Stimulated activated CD8-positive, alpha-beta memory T cell treated with anti-CD3 and anti-CD28 coated beads, Interleukin-15, amount 100 ng/mL, for 24 hours (primary cell): ENCODE measurements around the gene PTPRD.

Source experiments
- DNase-seq: peaks from one replicate; pipeline ENCODE4 v3.0.0-alpha.2; 2020; ENCODE audit warnings: low read depth

Gene PTPRD

GRCh38 chr9:9605681-9606080, 1007.1 kb downstream of the PTPRD start:
- DNase-seq, result no peak

GRCh38 chr9:9603345-9603744, 1009.5 kb downstream of the PTPRD start:
- no peak for DNase-seq

- DNase-seq, result no peak
Measured at GRCh38 chr9:9598723-9599122, 1014.1 kb downstream of the PTPRD start.

- no peak for DNase-seq
Measured at GRCh38 chr9:9592104-9592503, 1020.7 kb downstream of the PTPRD start.

- no peak for DNase-seq
Measured at GRCh38 chr9:9585920-9586319, 1026.9 kb downstream of the PTPRD start.

GRCh38 chr9:9574080-9574479, 1038.7 kb downstream of the PTPRD start:
- no peak for DNase-seq

- DNase-seq, result no peak
Measured at GRCh38 chr9:9565700-9566099, 1047.1 kb downstream of the PTPRD start.

- DNase-seq, result no peak
Measured at GRCh38 chr9:9563817-9564216, 1049.0 kb downstream of the PTPRD start.

GRCh38 chr9:9560382-9561035, 1052.3 kb downstream of the PTPRD start:
- DNase-seq, result no peak

GRCh38 chr9:9558907-9559306, 1053.9 kb downstream of the PTPRD start:
- no peak for DNase-seq

GRCh38 chr9:9557804-9558334, 1054.9 kb downstream of the PTPRD start:
- DNase-seq, result no peak

- no peak for DNase-seq
Measured at GRCh38 chr9:9556865-9557803, 1055.7 kb downstream of the PTPRD start.

GRCh38 chr9:9552665-9553064, 1060.1 kb downstream of the PTPRD start:
- DNase-seq, result no peak

- no peak for DNase-seq
Measured at GRCh38 chr9:9538766-9539165, 1074.0 kb downstream of the PTPRD start.

GRCh38 chr9:9538356-9538755, 1074.4 kb downstream of the PTPRD start:
- DNase-seq, result no peak

GRCh38 chr9:9536523-9536922, 1076.3 kb downstream of the PTPRD start:
- no peak for DNase-seq

- no peak for DNase-seq
Measured at GRCh38 chr9:9523476-9524139, 1089.2 kb downstream of the PTPRD start.

GRCh38 chr9:9522406-9522805, 1090.4 kb downstream of the PTPRD start:
- no peak for DNase-seq

GRCh38 chr9:9521033-9521779, 1091.6 kb downstream of the PTPRD start:
- DNase-seq, result no peak

GRCh38 chr9:9504869-9505268, 1107.9 kb downstream of the PTPRD start:
- DNase-seq, result no peak

- no peak for DNase-seq
Measured at GRCh38 chr9:9499546-9499945, 1113.3 kb downstream of the PTPRD start.

GRCh38 chr9:9498846-9499245, 1114.0 kb downstream of the PTPRD start:
- DNase-seq, result no peak
